Stimulated activated CD4-positive, alpha-beta T cell treated with anti-CD3 and anti-CD28 coated beads, Interleukin-2, amount 100 ng/mL, for 48 hours (primary cell): ENCODE data around the gene ADGRG4.

ENCODE experiments used
- DNase-seq, 2 donors: peaks; one replicate each; pipeline ENCODE4 v3.0.0-alpha.2; 2020

ADGRG4 gene

GRCh38 chrX:136295380-136295779, 5.4 kb upstream of the ADGRG4 start:
- no peak for DNase-seq

GRCh38 chrX:136303041-136303440, 2.3 kb downstream of the ADGRG4 start:
- DNase-seq = no peak

DNA sequence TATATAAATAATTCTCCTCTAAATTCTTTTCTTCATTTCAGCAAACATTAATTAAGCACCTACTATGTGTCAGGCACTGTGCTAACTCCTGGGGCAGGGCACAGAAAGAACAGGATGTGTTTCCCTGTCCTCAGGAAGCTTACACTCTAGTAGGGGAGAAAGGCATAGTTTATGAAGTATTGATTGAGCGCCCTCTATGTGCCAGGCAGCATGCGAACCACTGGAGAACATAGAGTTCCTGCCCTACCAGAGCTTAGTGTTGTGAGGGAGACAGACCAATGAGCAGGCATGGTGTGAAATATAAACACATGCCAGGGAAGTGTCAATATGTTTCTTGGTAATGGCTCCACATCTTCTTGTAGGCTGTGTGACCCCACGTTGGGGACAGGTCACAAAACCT, 3.7 kb downstream of the ADGRG4 start:
- DNase-seq = no peak

DNA sequence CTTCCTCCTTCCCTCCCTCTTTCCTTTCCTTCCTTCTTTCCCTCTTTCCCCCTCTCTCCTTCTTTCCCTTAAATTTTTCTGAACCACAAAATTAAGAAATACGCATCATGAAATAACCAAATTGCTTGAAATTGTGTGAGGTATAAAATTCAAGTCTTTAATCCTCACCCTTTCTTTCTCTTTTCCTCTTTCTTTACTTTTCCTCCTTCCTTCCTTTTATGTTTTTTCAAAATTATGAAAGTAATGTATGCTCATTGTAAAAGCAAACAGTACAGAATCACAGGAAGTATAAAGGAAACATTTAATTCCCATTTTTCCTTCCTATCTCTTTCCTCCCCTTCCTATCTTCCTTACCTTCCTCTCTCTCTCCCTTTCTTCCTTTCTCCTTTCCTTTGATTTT, 5.4 kb downstream of the ADGRG4 start:
- no peak for DNase-seq

GRCh38 chrX:136307471-136307870, 6.7 kb downstream of the ADGRG4 start:
- no peak for DNase-seq

GRCh38 chrX:136310411-136310810, 9.6 kb downstream of the ADGRG4 start:
- no peak for DNase-seq

GRCh38 chrX:136318156-136318555, 17.4 kb downstream of the ADGRG4 start:
- no peak for DNase-seq

DNA sequence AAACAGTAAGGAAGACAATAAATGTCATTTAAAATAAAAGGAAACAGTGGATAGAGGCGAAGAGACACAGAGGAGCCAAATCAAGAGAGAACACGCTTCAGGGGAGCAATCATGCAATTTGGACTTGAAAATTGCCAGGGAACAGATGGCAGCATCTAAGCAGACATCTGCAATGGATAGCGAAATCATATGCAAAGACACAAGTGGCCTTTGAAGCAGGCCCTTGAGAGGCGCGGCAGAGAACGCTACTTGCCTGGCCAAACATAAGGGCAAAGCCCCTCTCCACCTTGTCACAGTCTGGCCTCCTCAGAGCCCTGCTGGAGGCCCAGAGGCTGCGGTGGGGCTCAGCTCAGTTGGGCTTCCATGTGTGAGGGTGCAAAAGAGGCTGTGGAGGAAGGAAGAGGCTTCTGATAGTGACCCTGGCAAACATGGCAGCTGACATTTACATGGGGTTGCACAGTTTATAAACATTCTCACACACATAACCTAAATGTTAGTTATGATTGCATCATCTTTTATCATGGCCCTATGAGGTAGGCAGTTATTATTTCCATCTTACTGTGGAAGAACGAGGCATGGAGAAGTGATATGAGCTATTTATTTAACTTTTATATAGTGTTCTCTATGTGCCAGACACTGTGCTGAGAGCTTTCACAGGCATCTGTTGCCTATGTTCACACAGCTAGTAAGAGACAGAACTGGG, 18.3 kb downstream of the ADGRG4 start:
- no peak for DNase-seq

GRCh38 chrX:136319600-136319999, 18.8 kb downstream of the ADGRG4 start:
- no peak for DNase-seq

DNA sequence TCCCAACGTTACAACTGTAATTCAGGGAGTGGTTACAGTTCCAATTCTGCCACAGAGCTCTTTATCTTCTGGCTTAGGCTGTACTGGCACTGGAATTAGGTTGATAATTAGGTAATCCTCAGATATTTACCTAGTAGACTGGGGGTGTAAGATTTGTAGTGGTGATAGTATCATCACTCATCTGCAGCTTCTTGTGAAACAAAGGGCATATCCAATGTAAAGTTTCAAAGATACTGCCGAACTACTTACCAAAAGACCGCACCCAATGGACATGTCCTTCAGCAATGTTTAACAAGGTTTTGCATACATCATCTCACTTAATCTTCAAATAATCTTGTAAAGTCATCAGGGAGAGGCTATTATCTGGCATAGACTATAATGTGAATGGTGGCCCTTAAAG, 20.8 kb downstream of the ADGRG4 start:
- DNase-seq = no peak

DNA sequence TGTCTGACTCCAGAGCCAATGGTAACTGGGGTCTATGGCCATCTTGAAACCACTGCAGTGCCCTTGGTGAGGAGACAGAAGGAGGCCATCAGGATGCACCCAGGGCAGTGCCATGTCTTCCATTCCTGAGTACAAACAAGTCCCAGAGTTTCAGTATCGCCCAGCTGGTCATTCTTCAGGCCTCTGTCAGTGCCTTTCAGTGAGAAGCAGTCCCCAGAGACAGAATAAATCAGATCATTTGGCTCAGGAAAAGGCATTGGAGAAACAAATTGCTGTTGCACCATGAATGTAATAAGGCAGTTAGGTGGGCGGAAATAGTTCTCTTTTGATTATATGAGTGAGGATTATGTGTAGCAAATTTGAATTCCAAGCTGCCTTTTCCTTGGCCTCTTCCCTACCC, 21.3 kb downstream of the ADGRG4 start:
- DNase-seq = no peak

- DNase-seq = no peak
These were observed 24.6 kb downstream of the ADGRG4 start for GRCh38 chrX:136325377-136325776.

DNA sequence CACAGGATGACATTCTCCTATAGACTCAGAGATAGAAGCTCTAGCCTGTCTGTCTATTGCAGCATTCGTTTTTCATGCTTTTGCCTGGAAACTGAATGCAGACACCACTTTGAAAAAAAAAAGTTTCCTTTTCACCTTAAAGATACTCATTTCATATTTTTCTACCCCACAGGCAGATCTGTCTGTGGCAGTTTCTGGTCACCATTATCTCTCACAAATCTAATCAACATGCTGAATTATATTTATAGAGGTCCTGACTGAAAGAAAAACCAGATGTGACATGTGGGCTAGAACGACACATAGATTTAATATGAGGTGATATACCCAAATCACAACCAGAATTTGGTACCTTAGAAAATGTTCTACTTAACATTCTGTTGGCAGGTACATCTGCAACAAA, 28.2 kb downstream of the ADGRG4 start:
- DNase-seq = no peak

DNA sequence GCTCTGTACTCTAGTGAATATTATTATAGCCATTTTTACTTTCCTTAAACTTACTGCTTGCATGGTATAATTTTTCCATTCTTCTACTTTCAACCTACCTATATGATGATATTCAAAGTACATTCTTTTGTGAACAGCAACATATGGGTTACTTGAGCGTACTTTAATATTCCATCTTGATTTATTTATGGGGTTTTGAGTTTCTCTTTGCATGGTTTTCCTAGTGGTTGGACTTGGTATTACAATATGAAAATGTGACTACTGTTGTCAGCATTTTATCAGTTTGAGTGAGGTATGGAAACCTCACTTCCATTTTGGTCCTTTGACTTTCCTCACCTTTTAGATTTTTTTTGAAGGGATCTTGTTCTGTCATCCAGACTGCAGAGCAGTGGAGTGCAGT, 35.9 kb downstream of the ADGRG4 start:
- no peak for DNase-seq

- no peak for DNase-seq
These were observed 38.9 kb downstream of the ADGRG4 start for GRCh38 chrX:136339702-136340101.

- DNase-seq = no peak
These were observed 43.6 kb downstream of the ADGRG4 start for GRCh38 chrX:136344320-136344719.

DNA sequence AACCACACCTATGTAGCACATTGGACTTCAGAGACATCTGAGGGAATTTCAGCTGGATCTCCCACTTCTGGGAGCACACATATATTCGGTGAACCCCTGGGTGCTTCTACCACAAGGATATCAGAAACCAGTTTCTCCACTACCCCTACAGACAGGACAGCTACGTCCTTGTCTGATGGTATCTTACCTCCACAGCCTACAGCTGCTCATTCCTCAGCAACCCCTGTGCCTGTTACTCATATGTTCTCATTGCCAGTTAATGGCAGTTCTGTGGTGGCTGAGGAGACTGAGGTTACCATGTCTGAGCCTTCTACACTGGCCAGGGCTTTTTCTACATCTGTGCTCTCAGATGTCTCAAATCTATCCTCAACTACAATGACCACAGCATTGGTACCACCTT, 45.7 kb downstream of the ADGRG4 start:
- no peak for DNase-seq

DNA sequence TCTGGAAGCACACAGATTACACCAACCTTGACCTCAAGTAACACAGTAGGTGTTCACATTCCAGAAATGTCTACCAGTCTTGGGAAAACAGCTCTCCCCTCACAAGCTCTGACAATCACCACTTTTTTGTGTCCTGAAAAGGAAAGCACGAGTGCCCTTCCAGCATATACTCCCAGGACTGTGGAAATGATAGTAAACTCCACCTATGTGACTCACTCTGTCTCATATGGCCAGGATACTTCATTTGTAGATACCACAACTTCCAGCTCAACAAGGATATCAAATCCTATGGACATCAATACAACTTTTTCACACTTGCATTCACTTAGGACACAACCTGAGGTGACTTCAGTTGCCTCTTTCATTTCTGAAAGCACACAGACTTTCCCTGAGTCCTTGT, 46.9 kb downstream of the ADGRG4 start:
- no peak for DNase-seq

DNA sequence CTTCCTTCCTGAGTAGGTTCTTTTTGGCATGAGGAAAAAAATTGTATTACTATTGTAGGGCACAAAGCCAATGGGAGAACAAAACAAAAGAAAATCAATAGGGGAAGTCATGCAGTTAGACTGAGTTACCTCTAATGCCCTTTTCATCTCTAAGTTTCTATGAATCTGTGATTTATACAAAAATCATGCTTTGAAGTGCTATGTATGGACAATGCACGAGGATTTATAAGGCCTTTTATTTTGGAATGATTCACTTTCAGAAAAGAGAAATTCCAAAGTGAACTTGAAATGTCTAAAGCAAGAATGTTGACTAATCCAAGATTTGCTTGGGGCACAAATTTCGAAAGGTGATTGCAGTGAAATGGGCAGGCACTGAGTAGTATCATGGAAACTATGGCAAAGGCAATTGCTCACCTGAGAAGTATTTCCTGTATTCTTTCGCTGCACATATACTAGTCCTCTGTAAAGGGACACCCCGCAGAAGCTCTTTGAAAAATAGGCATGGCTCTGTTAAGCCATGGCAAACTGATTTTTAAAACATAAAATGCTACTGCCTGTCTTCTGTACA, 52.8 kb downstream of the ADGRG4 start:
- DNase-seq = no peak

DNA sequence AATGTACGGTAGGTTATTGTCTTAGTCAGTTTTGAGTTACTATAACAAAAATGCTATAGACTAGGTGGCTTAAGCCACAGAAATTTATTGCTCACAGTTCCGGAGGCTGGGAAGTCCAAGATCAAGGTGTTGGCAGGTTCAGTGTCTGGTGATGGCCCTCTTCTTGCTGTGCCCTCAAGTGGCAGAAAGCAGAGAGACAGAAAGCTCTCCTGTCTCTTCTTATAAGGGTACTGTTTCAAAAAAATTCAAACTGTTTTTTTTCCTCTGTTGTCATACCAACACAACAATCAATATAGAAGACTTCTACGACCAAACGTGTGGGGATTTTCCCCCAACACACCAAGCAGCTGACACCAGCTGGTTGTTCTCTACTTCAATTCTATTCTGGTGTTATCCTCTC, 53.4 kb downstream of the ADGRG4 start:
- no peak for DNase-seq

GRCh38 chrX:136369377-136369776, 68.6 kb downstream of the ADGRG4 start:
- no peak for DNase-seq

DNA sequence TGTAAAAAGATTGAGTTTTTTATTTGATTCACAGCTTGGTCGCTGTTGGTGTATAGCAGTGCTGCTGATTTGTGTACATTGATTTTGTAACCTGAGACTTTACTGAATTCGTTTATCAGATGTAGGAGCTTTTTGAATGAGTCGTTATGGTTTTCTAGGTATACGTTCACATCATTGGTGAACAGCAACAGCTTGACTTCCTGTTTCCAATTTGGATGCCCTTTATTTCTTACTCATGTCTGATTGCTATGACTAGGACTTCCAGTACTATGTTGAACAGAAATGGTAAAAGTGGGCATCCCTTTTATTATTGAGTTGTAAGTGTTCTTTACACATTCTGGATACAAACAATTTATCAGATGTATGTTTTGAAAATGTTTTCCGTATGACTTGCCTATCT, 76.0 kb downstream of the ADGRG4 start:
- DNase-seq = no peak

DNA sequence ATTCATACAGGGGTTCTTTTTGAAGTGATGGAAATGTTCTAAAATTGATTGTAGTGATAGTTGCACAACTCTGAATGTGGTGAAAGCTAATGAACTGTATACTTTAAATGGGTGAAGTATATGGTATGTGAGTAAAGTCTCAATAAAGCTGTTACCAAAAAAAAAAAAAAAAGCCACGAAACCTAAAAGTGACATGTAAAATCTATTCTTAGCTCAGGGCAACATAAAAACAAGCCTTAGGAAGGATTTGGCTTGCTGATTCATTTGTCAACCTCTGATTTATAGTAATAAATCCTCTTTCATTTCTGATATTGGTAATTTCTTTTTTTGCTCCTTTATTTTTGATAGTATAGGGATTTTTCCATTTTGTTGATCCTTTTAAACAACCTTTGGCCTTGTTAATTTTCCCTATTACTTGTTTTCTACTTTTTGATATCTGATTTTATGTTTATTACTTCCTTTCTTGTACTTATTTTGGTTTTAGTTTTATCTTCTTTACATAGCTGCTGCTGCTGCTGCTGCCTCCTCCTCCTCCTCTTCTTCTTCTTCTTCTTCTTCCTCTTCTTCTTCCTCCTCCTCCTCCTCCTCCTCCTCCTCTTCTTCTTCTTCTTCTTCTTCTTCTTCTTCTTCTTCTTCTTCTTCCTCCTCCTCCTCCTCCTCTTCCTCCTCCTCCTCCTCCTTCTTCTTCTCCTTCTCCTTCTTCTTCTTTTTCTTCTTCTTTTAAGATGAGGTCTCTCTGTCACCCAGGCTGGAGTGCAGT, 79.4 kb downstream of the ADGRG4 start:
- no peak for DNase-seq

GRCh38 chrX:136386173-136386572, 85.4 kb downstream of the ADGRG4 start:
- DNase-seq = no peak
